ENCODE results near the gene CRB2. TPM values are rescaled to one million over a fixed set of nuclear protein-coding genes. Genes with fewer than 3 reads are reported as not detected.

The CRB2 gene
- total RNA-seq, 1 donor from 2014 or later: 61.1 TPM

DNA sequence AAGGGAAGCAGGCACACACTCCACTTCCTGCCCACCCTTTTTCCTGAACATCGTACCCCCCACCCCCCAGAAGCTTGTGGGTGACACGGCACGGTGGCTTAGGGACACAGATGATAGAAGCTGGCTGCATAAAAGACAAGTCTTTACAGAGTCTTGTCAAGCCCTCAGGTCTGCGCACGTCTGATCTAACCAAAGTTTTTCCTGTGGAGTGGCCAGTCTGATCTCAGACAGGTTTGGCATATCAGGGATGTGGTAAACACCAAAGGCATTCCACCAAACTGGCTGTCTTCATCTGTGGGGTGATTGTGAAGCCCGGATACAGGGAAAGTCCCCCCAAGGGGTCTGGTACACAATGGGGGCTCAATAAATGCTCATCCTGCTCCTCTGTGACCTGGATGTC is 50.0 kb downstream of the CRB2 start:
- no peaks in the 10 kb centered on the region for H3K36me3 Mint-ChIP-seq
- no peaks in the 10 kb centered on the region for H3K27me3 Mint-ChIP-seq
- H3K9me3 Mint-ChIP-seq: no peaks in the 10 kb centered on the region
- no peak overlapping the region for H3K27ac Mint-ChIP-seq
- TF ChIP-seq, protein P1, sequence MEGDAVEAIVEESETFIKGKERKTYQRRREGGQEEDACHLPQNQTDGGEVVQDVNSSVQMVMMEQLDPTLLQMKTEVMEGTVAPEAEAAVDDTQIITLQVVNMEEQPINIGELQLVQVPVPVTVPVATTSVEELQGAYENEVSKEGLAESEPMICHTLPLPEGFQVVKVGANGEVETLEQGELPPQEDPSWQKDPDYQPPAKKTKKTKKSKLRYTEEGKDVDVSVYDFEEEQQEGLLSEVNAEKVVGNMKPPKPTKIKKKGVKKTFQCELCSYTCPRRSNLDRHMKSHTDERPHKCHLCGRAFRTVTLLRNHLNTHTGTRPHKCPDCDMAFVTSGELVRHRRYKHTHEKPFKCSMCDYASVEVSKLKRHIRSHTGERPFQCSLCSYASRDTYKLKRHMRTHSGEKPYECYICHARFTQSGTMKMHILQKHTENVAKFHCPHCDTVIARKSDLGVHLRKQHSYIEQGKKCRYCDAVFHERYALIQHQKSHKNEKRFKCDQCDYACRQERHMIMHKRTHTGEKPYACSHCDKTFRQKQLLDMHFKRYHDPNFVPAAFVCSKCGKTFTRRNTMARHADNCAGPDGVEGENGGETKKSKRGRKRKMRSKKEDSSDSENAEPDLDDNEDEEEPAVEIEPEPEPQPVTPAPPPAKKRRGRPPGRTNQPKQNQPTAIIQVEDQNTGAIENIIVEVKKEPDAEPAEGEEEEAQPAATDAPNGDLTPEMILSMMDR (conservative IDR thresholded peaks at IDR 0.05): no peak
- H3K4me3 Mint-ChIP-seq: no peak overlapping the region
- peaks cover 26% of the 10 kb centered on the region for H3K4me1 Mint-ChIP-seq (ENCODE audit: unreplicated experiment)
- no peak for DNase-seq (ENCODE audit: extremely low spot score, unreplicated experiment)

DNA sequence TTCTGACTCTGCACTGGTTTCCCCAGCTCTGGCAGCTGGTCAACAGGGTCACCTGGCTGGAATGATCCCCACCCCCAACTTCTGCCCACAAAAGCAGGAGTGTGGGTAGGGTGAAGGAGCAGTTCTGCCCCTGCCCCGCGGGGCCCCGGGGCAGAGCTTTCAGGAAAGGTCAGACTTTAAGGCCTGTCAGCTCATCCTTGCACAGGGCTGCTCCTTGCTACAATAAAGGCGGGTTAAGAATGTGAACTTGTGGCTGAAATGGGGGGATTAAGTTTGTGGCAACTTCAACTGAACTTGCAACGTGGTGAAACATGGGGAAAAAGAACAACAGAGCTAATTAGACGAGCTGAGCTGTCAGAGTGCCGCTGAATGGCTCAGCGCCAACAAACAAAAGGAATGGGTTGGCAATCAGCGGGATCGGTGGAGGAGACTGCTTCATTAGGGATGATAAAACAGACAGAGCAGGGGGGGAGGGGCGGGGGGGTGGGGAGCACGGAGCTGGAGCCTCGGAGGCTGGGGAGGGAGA is 50.8 kb downstream of the CRB2 start:
- no peaks in the 10 kb centered on the region for H3K36me3 Mint-ChIP-seq
- no peaks in the 10 kb centered on the region for H3K9me3 Mint-ChIP-seq
- DNase-seq (ENCODE audit: extremely low spot score, unreplicated experiment): no peak
- peak overlapping the region; percentile 4 for H3K27ac Mint-ChIP-seq
- H3K27me3 Mint-ChIP-seq: no peaks in the 10 kb centered on the region
- peak overlapping the region; percentile 23 for H3K4me3 Mint-ChIP-seq
- H3K4me1 Mint-ChIP-seq (ENCODE audit: unreplicated experiment): peaks cover 25% of the 10 kb centered on the region
- TF ChIP-seq, protein P1 (conservative IDR thresholded peaks at IDR 0.05): no peak

DNA sequence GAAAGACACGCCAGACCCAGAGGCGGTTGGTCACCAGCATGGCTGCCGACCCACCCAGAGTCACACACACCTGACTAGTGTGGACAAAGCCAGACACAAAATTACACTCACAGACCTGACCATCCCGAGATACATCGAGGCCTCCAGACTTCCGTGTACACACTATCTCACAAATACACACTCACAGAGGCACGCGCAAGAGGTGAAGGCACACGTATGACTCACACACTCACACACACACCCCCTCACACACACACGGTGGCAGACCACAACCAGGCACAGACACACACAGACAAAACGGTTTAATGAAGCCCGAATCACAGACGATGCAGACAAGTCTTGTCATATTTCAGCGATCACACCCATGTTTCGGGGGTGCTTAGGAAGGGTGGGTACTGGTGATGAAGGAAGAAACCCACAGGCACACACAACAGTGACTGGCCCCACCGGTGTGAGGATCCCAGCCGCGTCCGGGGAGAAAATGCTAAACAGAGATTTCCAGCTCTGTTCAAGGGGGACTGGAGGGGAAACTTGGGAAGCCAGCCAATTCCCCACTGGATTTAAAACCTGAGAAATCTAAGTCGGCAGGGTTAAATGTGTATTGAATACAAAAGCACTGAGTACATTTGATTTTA is 51.3 kb downstream of the CRB2 start:
- H3K36me3 Mint-ChIP-seq: no peaks in the 10 kb centered on the region
- H3K4me3 Mint-ChIP-seq: peak overlapping the region; percentile 37
- no peak for DNase-seq (ENCODE audit: extremely low spot score, unreplicated experiment)
- H3K4me1 Mint-ChIP-seq (ENCODE audit: unreplicated experiment): peaks cover 19% of the 10 kb centered on the region
- H3K27ac Mint-ChIP-seq: no peak overlapping the region
- no peaks in the 10 kb centered on the region for H3K9me3 Mint-ChIP-seq
- H3K27me3 Mint-ChIP-seq: no peaks in the 10 kb centered on the region
- TF ChIP-seq, protein P1 (conservative IDR thresholded peaks at IDR 0.05): no peak

GRCh38 chr9:123408313-123409262 is 52.6 kb downstream of the CRB2 start:
- H3K4me1 Mint-ChIP-seq (ENCODE audit: unreplicated experiment): peaks cover 17% of the 10 kb centered on the region
- H3K27me3 Mint-ChIP-seq: no peaks in the 10 kb centered on the region
- DNase-seq (ENCODE audit: extremely low spot score, unreplicated experiment): no peak
- H3K9me3 Mint-ChIP-seq: no peaks in the 10 kb centered on the region
- no peaks in the 10 kb centered on the region for H3K36me3 Mint-ChIP-seq
- TF ChIP-seq, protein P1 (conservative IDR thresholded peaks at IDR 0.05): no peak
- no peak overlapping the region for H3K4me3 Mint-ChIP-seq
- no peak overlapping the region for H3K27ac Mint-ChIP-seq

DNA sequence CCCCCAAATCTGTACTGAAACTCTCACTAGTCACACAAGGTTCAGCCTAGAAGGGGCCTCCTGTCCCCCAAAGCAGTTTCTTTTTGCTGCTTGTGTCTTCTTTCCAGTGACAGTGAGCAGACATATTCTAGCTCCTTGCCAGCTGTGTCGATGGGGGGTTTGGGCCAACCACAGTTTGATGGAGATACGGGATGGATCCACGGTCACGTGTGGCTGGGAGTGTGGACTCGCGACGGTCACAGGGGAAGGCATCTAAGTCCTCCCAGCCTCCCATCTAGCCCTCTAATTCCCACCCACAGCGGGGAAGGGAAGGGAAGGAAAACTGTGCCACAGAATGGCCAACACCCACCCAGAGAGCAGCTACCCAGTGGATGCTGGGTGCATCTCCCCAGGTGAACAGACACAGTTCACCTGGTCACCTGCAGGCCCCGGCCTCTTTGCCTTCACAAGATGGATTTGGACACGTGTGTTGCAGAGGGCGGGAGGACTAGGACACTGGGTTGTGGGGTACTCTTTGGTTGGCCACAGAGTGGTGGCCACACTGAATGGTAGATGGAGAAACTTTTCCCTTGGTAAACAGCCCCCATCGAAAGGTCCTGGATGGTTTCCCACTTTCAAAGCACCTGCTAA is 54.4 kb downstream of the CRB2 start:
- no peak overlapping the region for H3K4me3 Mint-ChIP-seq
- H3K4me1 Mint-ChIP-seq (ENCODE audit: unreplicated experiment): peaks cover 17% of the 10 kb centered on the region
- H3K27ac Mint-ChIP-seq: no peak overlapping the region
- no peaks in the 10 kb centered on the region for H3K36me3 Mint-ChIP-seq
- H3K27me3 Mint-ChIP-seq: no peaks in the 10 kb centered on the region
- TF ChIP-seq, protein P1 (conservative IDR thresholded peaks at IDR 0.05): no peak
- no peaks in the 10 kb centered on the region for H3K9me3 Mint-ChIP-seq
- no peak for DNase-seq (ENCODE audit: extremely low spot score, unreplicated experiment)
